Adrenal gland (tissue), 12 donors: ENCODE data around the gene RASL10A. TPM values are rescaled to one million over a fixed set of nuclear protein-coding genes. Genes with fewer than 3 reads are reported as not detected.
A peak's percentile ranks its signal among the peaks of the same experiment; 100 is the strongest.

Source experiments
- DNase-seq, 7 donors: peaks; one replicate each; pipeline ENCODE4 v3.0.0-alpha.2; 2019 to 2020
- H3K27ac ChIP-seq, 5 donors: fragments of 200-600 bp; sonication (generic) in 4 of 5; 1 replicate in 3 of 5; 2 replicates in 2 of 5; pipeline versions ENCODE4 v1.5.1 to v1.8.0; 2016 to 2020; ENCODE audit warnings: mild to moderate bottlenecking in 1 of 5
- H3K27me3 ChIP-seq: fragments of 200-600 bp; 2 replicates; pipeline ENCODE4 v1.8.0; 2021
- H3K36me3 ChIP-seq, 2 donors: fragments of 200-600 bp; replicated peaks in 1 of 2; 1 replicate in 1 of 2; 2 replicates in 1 of 2; pipeline versions ENCODE4 v1.5.1 to v1.8.0; 2018 to 2022
- H3K4me1 ChIP-seq, 2 donors: fragments of 200-600 bp; replicated peaks in 1 of 2; 1 replicate in 1 of 2; 2 replicates in 1 of 2; pipeline versions ENCODE4 v1.5.1 to v1.8.0; 2018 to 2021
- H3K4me3 ChIP-seq, 4 donors: fragments of 200-600 bp; sonication (generic) in 3 of 4; one replicate each; pipeline ENCODE4 v1.5.1; 2016 to 2018
- H3K9me3 ChIP-seq, 3 donors: fragments of 200-600 bp; sonication (generic) in 1 of 3; replicated peaks in 1 of 3; 1 replicate in 2 of 3; 2 replicates in 1 of 3; pipeline versions ENCODE4 v1.5.1 to v1.8.0; 2016 to 2021
- POLR2A ChIP-seq, 2 donors: fragments of 450-650 bp; IDR thresholded peaks; one replicate each; pipeline ENCODE4 v1.6.1; 2017; ENCODE audit warnings: antibody characterized with exemption in 2 of 2, mild to moderate bottlenecking in 2 of 2, moderate library complexity in 1 of 2
- WGBS, 4 donors: extraction: QIAGEN DNeasy Blood & Tissue Kit in 2 of 4; methylation state at CpG; one replicate each; pipeline versions ENCODE4 v1.1.5 to v1.1.7; 2013 to 2017; 5-methylcytosine and 5-hydroxymethylcytosine counted together
- intact Hi-C, 2 donors: fragments of 100-400 bp; cut with DNase I; formaldehyde crosslinking; loops; one replicate each; pipeline versions ENCODE4 v1.14.1 to v1.15.0; 2022 to 2023
- polyA plus RNA-seq, 3 donors: library from polyadenylated mRNA; stranded (reverse); fragments of 200-250 nt in 2 of 3; fragments of 350-450 nt in 1 of 3; fragmentation: Illumina TruSeq in 1 of 3; extraction: RNeasy Lipid Tissue Mini Kit (QIAGEN cat#74804) in 1 of 3; gene quantifications; one replicate each; pipeline ENCODE4 v1.2.3, GENCODE V29; 2013 to 2014
- total RNA-seq, 9 donors: library from RNA; depleted of rRNA in 4 of 9; stranded (reverse); fragments of >200 nt in 4 of 9; fragments of 120-200 nt in 1 of 9; fragmentation: NEBNext Ultra II Directional in 1 of 9; extraction: Animal tissue kit (Norgen Biotek cat#: 25700) in 1 of 9; gene quantifications; one replicate each; pipeline versions ENCODE4 v1.1.0 to v1.2.4, GENCODE V29; 2013 to 2023
- TF ChIP-seq, protein P1 (sequence below), 6 experiments: fragments of 450-650 bp in 4 of 6; fragments of 200-600 bp in 2 of 6; sonication (generic) in 1 of 6; IDR thresholded peaks; 1 replicate in 5 of 6; 2 replicates in 1 of 6; pipeline versions ENCODE4 v1.5.1 to v1.8.0; 2016 to 2021; ENCODE audit warnings: antibody characterized with exemption in 6 of 6, mild to moderate bottlenecking in 2 of 6, moderate library complexity in 1 of 6
- donor health status: healthy with polysubstance abuse.
- donor health status: Bipolar disorder and iron deficiency.
- donor health status: DM: yes; HTN: yes; CAD: no.
- donor health status: DM: no; HTN: no; CAD: no.
- donor health status: DM: no; HTN: no; CAD: no.
- donor health status: DM: yes; HTN: yes; CAD: no.

RASL10A gene
- total and polyA plus RNA-seq, 12 donors = 0.33 to 14.4 (median 1.8) TPM

DNA sequence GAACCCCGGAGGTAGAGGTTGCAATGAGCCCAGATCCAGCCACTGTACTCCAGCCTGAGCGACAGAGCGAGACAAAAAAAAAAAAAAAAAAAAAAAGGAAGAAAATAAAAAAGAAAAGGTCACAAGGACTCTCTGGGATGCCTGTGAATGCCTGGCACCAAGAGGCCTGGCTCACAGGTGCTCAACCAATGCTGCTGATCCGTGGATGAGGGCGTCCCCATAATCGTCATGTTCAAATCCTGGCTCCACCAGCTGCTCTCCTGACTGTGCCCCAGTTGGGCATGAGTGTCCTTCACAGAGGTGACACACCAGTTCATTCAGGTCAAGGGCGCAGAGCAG lies 9.7 kb downstream of the RASL10A start:
- no peaks in the 10 kb centered on the region for H3K27me3 ChIP-seq
- intact Hi-C loops = no loop called here
- H3K4me1 ChIP-seq = peaks cover 46 to 61% of the 10 kb centered on the region in 2 donors
- H3K27ac ChIP-seq = peak overlapping the region in 4 of 5 donors; percentile 26 to 93 (median 72)
- DNase-seq = no peak
- TF ChIP-seq, protein P1, sequence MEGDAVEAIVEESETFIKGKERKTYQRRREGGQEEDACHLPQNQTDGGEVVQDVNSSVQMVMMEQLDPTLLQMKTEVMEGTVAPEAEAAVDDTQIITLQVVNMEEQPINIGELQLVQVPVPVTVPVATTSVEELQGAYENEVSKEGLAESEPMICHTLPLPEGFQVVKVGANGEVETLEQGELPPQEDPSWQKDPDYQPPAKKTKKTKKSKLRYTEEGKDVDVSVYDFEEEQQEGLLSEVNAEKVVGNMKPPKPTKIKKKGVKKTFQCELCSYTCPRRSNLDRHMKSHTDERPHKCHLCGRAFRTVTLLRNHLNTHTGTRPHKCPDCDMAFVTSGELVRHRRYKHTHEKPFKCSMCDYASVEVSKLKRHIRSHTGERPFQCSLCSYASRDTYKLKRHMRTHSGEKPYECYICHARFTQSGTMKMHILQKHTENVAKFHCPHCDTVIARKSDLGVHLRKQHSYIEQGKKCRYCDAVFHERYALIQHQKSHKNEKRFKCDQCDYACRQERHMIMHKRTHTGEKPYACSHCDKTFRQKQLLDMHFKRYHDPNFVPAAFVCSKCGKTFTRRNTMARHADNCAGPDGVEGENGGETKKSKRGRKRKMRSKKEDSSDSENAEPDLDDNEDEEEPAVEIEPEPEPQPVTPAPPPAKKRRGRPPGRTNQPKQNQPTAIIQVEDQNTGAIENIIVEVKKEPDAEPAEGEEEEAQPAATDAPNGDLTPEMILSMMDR (IDR thresholded peaks at IDR 0.05) = no peak
- no peak for TF ChIP-seq POLR2A (IDR thresholded peaks at IDR 0.05)
- H3K36me3 ChIP-seq = peaks cover 0 to 4% of the 10 kb centered on the region in 2 donors
- H3K4me3 ChIP-seq = peak overlapping the region in 1 of 4 donors; percentile 93
- no peaks in the 10 kb centered on the region for H3K9me3 ChIP-seq
- WGBS, 4 donors = 23 to 50% (median 36%) methylated on average over 6 to 7 of the region's 7 CpGs

DNA sequence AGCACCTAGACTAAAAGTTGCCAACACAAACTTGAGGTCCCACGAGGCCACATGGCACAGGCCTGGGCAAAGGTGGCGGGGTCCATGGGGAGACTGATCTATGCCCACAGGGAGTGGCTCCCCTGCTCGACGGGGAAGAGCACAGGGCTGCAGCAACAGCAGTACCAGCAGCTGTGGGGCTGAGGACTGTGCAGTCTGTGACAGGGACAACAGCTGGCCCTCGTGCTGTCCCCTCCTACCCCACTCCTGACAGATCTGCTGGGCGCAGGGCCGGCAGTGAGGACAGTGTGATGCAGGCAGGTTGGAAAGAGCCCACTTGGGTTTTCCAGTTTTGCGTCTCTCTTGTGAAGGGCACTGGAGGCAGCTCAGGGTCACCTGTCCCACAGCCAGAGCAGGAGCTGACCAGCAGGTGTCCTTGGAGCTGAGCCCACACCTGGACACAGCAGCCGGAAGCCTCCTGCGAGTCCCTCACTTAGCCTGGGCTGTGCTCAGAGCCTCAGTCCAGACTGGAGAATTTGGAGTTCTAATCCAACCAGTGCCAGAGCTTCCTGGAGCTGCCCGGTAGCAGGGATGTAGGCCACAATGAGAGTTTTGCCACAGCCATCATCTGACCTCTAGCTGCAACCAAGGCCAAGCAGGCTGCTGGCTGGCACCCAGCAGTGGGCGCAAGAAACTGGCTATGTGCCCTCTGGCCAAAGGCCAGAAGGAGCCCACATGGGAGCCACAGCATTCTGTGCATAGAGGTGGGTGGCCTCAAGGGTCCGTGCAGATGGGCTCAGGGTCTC lies 12.6 kb downstream of the RASL10A start:
- H3K27ac ChIP-seq = peak overlapping the region; percentile 42 to 88 (median 64)
- WGBS, 4 donors = 20 to 46% (median 34%) methylated on average over 4 to 13 of the region's 13 CpGs
- H3K27me3 ChIP-seq = no peaks in the 10 kb centered on the region
- peak; percentile 72 to 83 (median 80) for DNase-seq
- H3K4me3 ChIP-seq = no peak overlapping the region
- intact Hi-C loops = no loop called here
- H3K9me3 ChIP-seq = no peaks in the 10 kb centered on the region
- peaks cover 18 to 32% of the 10 kb centered on the region in 2 donors for H3K4me1 ChIP-seq
- TF ChIP-seq, protein P1 (IDR thresholded peaks at IDR 0.05) = peak in 1 of 6 experiments; percentile 11
- peak in 1 of 2 donors; percentile 26 for TF ChIP-seq POLR2A (IDR thresholded peaks at IDR 0.05)
- H3K36me3 ChIP-seq = peaks cover 0 to 33% of the 10 kb centered on the region in 2 donors

DNA sequence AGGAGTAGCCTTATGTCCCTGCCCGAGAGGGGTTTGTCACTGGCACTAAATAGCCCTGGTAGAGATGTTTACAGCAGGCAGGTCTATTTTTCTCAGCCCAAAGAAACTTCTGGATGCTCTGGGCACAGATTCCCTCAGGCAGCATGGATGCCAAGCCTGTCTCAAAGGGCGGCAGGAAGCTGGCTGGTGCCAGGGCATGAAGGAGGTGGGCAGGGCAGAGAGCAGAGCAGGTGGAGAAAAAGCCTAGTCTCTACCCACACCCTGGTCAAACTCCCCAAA lies 13.2 kb downstream of the RASL10A start:
- DNase-seq = no peak
- no peak for TF ChIP-seq POLR2A (IDR thresholded peaks at IDR 0.05)
- TF ChIP-seq, protein P1 (IDR thresholded peaks at IDR 0.05) = no peak
- Histone ChIP-seq H3K9me3 (no peaks in the 10 kb centered on the region), H3K36me3 (peaks cover 0 to 38% of the 10 kb centered on the region in 2 donors), H3K4me3 (no peak overlapping the region), H3K4me1 (peaks cover 13 to 26% of the 10 kb centered on the region in 2 donors), H3K27me3 (no peaks in the 10 kb centered on the region), H3K27ac (peak overlapping the region; percentile 42 to 88 (median 64))
- 40 to 59% (median 42%) methylated on average over 1 to 2 of the region's 2 CpGs for WGBS, 4 donors
- intact Hi-C loops = no loop called here

DNA sequence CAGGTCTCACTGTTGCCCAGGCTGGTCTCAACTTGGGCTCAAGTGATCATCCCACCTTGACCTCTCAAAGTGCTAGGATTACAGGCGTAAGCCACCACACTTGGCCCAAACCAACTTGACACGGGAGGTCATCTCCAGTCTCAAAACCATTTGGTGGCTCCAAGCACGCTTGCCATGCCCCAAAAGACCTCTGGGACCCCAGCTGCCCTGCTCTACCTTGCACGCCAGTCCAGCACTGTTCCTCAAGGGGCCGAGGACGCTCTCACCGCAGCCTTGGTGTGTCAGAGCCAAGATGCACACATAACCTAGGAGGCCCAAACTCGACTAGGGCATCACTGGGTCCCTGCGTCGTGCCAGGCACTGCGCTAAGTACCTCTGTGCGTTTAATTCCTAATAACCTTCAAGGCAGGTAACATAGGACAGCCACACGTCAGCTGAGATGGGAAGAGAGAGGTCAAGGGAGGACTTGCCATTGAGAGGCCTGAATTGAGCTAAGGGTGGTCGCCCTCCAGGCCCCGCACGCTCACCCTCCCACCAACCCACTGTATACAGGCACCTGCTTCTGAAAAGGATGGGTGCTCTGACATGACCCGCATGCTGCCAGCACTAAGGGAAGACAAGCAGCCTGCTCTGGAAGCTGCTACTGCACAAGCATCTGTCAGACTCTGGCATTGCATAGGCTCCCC lies 13.6 kb downstream of the RASL10A start:
- H3K36me3 ChIP-seq = peaks cover 0 to 43% of the 10 kb centered on the region in 2 donors
- no peaks in the 10 kb centered on the region for H3K9me3 ChIP-seq
- TF ChIP-seq POLR2A (IDR thresholded peaks at IDR 0.05) = no peak
- TF ChIP-seq, protein P1 (IDR thresholded peaks at IDR 0.05) = no peak
- peaks cover 13 to 25% of the 10 kb centered on the region in 2 donors for H3K4me1 ChIP-seq
- intact Hi-C loops = no loop called here
- H3K4me3 ChIP-seq = no peak overlapping the region
- H3K27ac ChIP-seq = peak overlapping the region in 4 of 5 donors; percentile 42 to 88 (median 69)
- WGBS, 4 donors = 71 to 86% (median 78%) methylated on average over 14 to 17 of the region's 17 CpGs
- no peaks in the 10 kb centered on the region for H3K27me3 ChIP-seq
- peak in 1 of 7 donors; percentile 28 for DNase-seq
